ENCODE results near the gene CHCT1.
A peak's percentile ranks its signal among the peaks of the same experiment; 100 is the strongest.

The CHCT1 gene

DNA sequence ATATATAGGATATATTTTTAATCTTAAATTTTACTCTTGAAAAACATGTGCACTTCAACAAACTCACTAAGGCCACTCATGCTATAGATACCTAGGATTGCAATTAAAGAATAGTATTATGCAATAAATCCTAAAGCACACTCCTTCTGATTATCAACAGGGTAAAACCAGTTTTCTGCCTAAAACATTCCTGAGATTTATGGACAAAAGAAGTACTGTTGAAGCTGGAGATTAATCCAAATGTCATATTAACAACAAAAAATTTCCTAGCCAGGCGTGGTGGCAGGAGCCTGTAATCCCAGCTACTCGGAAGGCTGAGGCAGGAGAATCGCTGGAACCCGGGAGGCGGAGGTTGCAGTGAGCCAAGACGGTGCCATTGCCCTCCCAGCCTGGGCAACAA is 21.4 kb downstream of the CHCT1 start:
- no peak for DNase-seq

DNA sequence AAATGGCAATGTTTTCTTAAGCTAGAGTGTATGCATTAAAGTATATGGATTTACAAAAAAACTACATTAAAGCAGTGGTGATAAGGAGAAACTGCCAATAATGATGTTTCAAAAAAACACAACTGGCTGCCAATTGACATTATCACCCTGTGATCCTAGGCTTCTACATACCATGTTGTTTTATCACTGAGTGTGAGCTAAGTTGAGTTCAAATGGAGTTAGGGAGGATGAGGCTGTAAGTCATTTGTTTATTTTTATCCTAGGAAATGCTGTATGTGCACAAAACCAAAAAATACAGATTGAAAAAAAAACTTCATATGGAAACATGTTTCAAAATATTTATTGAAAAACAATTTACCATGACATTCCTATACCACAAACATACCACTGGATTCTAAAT is 22.9 kb downstream of the CHCT1 start:
- DNase-seq = no peak

DNA sequence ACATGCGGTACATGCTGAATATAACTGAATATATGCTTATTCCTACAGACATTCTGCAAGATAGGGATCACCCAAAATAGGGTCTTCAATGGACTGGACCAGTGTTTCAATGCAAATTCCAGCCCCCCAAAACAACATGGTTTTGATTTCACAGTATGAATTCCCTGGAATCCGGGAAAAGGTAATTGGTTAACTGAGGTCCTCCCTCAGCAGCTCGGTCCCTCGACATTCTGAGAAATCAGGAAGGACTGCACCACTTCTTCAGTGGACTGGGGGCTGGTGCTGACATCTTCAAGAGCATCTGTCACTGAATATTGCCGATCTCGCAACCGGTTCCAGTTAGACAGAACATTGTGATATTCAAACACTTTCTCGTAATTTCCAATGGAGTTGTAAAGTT is 25.1 kb downstream of the CHCT1 start:
- DNase-seq = no peak

DNA sequence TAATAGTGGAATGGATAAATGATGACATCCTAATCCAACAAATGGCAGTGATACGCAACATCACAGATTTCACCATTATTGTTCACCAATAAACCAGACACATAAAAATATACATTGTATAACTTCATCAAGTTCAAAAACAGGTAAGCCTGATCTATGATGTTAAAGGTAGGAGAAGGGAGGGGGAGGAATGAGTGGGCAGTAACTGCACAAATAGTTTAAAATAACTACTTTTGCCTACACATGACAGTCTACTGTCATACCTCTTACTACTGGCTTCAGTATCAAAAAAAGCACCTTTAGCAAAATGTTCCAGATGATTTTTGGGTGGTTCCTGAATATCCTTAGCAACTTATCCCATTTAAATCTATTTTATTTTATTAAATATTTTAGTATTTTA is 28.8 kb downstream of the CHCT1 start:
- no peak for DNase-seq

DNA sequence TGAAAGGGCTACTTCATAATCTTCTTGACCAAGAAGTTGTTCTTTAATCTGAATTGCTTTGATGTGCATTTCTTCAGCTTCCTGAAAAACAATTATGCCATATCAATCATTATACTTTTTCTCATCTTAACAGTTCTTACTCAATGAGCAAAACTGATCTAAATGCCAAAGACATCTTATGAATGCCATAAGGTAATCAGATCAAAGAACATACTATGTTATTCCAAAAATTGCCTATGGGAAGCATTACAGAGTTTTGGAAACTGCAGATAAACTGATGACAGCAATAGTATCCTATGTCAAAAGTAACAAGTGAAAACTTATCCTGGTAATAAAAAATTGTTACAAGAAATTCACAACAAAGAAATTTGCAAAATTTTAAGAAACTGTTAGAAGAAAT is 29.7 kb downstream of the CHCT1 start:
- DNase-seq = no peak

DNA sequence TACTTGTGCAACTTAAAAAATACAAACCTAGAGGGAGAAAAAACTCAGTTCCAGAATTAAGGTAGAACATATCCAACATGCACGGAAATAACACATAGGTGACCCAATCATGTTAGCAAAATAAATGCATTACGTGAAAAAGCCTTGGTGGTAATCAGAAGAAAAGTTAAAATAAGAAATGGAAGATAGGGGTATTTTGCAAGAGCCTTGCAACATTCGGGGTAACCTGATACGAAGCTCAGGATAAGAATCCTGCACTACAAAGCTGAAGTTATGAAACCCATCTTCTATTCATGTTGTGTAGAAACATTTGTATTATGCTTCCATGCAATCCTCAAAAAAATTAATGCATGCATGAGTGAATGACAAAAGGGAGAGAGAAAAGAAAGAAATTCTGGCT is 33.1 kb downstream of the CHCT1 start:
- DNase-seq = peak; percentile 26

DNA sequence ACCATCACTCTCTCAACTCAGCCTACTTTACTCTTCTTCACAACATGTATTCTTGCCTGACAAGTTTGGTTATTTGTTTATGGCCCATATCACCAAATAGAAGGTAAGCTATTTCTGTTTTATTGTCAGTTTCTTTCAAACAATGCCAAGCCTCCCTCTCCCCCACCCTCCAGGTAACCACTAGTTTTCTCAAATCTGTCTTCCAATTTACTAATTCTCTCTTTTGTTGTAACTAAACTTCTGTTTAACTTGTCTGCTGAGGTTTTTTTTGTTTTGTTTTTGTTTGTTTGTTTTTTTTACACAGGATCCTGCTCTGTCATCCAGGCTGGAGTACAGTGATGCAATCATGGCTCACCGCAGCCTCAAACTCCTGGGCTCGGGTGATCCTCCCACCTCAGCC is 34.9 kb downstream of the CHCT1 start:
- no peak for DNase-seq

DNA sequence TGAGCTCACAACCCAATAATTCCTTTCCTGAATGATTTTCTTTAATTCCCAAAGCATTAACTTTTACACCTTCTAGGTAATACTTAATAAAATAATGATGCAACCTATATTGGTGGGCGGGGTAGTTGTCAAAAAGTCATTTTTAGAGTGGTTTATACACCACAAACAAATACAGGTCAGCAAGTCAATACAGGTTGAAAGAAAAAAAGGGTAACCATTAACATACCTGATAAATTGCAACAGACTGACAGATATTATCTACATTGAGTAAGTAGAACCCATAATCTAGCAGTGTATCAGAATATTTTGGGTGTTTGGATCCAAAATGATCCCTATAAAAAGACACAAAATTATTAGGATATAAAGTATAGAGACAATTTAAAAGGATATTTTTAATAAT is 39.3 kb downstream of the CHCT1 start:
- no peak for DNase-seq

DNA sequence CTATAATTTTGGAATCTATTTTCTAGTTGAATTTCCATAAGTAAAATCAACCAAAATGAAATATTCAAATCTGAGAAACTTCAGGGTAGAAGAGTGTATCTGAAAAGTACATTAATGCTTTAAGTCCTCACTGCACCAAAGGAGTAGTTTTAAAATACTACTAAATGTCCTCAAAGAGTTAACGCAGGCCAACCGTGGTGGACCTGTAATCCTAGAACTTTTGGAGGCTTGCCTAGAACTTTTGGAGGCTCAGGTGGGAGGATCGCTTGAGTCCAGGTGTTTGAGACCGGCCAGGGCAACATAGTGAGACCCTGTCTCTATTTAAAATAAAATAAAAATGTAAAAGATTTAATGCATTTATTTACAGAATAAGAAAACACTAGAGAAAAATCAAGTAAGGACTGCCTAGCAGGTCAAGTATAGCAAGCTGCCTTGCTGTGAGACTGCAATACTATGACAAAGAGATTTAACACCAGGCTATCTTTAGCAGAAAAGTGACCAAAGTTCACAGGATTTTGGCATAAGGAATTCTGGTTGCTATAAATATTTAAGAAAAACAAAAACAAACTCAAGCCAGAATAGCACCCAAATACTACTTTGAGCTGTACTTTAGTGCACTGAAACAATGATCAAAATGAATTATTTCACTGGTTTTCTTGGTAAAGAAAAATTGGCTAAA is 41.0 kb downstream of the CHCT1 start:
- no peak for DNase-seq

DNA sequence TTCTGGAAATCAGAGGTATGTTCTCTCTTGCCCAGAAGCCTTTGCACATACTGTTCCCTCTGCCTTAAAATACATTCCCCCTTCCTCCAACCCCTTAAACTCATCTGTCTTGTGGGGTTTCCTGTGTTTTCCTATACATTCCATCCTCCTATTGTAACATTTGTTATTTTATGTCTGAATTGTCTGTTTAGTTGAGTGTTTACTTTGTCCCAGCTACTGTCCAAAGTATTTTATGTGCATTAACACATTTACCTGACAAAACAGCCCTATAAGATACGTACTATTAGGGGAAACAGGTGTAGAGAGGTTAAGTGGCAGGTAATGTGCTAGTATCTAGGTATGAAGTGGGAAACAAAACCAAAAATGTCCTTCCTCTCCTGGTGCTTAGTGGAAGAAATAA is 42.1 kb downstream of the CHCT1 start:
- DNase-seq = no peak

DNA sequence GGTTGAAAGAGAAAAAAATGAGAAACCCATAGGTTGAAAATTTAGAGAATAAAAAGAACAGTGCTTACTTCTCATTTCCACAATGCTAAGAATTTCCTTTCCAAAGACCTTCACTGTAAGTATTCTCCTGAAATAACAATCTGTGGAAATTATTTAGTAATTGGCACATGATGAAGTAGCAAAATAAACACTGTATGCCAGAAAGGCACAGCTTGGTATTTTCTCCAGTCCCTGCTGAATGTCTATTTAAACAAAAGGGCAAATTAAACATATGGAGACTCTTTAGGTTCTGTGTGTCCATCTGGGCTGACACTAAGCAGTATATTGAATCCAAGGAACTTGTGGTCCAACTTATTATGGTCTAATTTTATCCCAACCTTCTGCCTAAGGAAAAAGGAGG is 46.1 kb downstream of the CHCT1 start:
- no peak for DNase-seq

DNA sequence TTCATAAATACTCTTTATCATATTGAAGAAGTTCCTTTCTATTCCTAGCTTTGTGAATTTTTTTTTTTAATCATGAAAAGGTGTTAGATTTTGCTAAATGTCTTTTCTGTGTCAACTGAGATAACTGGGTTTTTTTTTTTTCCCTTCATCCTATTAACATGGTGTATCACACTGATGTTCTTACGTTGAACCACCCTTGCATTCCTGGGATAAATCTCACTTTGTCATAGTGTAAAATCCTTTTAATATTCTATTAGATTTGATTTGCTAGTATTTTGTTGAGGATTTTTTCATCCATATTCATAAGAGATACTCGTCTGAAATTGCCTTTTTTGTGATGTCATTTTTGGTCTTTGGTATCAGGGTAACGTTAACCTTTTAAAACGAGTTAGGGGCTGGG is 49.2 kb downstream of the CHCT1 start:
- DNase-seq = no peak

DNA sequence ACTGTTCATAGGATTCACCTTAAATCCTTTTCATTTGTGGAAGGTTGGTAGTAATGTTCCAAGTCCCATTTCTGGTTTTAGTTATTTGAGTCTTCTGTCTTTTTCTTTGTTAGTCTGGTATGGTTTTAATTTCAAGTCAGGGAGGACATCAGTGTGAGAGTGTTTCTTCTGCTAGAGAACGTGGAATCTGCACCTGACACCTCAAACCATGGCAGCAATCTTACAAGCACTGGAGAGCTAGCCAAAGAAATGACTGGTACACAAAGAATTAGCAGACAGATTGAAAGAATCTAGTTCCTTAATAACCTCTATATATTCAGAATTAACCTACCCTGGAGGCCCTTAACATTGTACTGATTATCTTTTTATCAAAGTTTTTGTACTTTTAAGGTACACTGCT is 50.2 kb downstream of the CHCT1 start:
- DNase-seq = no peak

DNA sequence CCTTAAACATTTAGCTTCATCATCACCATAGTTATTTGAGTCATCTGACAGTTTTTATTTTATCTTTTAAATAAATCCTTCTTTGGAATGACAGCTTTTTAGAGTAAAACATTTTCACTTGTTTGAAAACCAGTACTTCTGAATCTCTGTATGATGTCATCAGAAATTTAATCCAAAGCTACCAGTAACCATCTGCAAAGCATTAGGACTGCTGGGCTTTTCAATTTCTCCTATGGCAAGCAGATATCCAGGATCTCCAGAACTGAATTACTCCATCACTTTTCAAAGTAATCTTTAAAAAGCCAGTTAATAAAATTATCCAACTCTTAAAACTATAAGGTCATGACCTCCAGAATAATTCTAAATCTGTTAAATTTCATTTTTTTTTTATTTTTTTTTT is 51.5 kb downstream of the CHCT1 start:
- DNase-seq = no peak

Data from hematopoietic multipotent progenitor cell treated with erythropoietin and hydrocortisone succinate and interleukin-3 and kit ligand, for 4 days (in vitro differentiated cells).